ENCODE data around the gene DEFB121.

Gene DEFB121

GRCh38 chr20:31406115-31406514, at the start of gene DEFB121:
Gene DEFB121, minus strand, starts transcription at chr20:31406215. Its CDS starts 63 bp downstream, at chr20:31406152.
- TF ChIP-seq CTCF (IDR thresholded peaks at IDR 0.05; ENCODE audit: borderline replicate concordance, insufficient read depth, low read depth, low read length), result no peak
- H3K4me3 ChIP-seq (ENCODE audit: low read depth, low read length), result no peak within 1 kb of the TSS

- no peak for TF ChIP-seq CTCF (IDR thresholded peaks at IDR 0.05; ENCODE audit: borderline replicate concordance, insufficient read depth, low read depth, low read length)
- no peak overlapping the region for H3K4me3 ChIP-seq (ENCODE audit: low read depth, low read length)
These were observed 48.3 kb upstream of the DEFB121 start for GRCh38 chr20:31454361-31454760.

GRCh38 chr20:31452575-31452974, 46.6 kb upstream of the DEFB121 start:
- TF ChIP-seq CTCF (IDR thresholded peaks at IDR 0.05; ENCODE audit: borderline replicate concordance, insufficient read depth, low read depth, low read length), result no peak
- no peak overlapping the region for H3K4me3 ChIP-seq (ENCODE audit: low read depth, low read length)

GRCh38 chr20:31449511-31450414, 43.7 kb upstream of the DEFB121 start:
- H3K4me3 ChIP-seq (ENCODE audit: low read depth, low read length), result no peak overlapping the region
- TF ChIP-seq CTCF (IDR thresholded peaks at IDR 0.05; ENCODE audit: borderline replicate concordance, insufficient read depth, low read depth, low read length), result no peak

GRCh38 chr20:31446084-31446819, 40.2 kb upstream of the DEFB121 start:
- H3K4me3 ChIP-seq (ENCODE audit: low read depth, low read length), result no peak overlapping the region
- TF ChIP-seq CTCF (IDR thresholded peaks at IDR 0.05; ENCODE audit: borderline replicate concordance, insufficient read depth, low read depth, low read length), result no peak

GRCh38 chr20:31440012-31440659, 34.1 kb upstream of the DEFB121 start, which contains the start of gene DEFB123:
Gene DEFB123, plus strand, starts transcription at chr20:31440632. Its CDS starts 67 bp downstream, at chr20:31440699.
- no peak within 1 kb of the TSS for H3K4me3 ChIP-seq (ENCODE audit: low read depth, low read length)
- TF ChIP-seq CTCF (IDR thresholded peaks at IDR 0.05; ENCODE audit: borderline replicate concordance, insufficient read depth, low read depth, low read length), result peak; percentile 61

Data from GM12875 (cell line).